Vagina (tissue), 2 donors: Measurements from ENCODE around the gene TFDP2.

ENCODE experiments used
- POLR2A ChIP-seq, 2 donors: fragments of 450-650 bp; IDR thresholded peaks; one replicate each; pipeline ENCODE4 v1.6.1; 2017; ENCODE audit warnings: antibody characterized with exemption in 2 of 2, mild to moderate bottlenecking in 2 of 2, moderate library complexity in 2 of 2
- POLR2AphosphoS5 ChIP-seq, 2 donors: sonication (generic); formaldehyde crosslinking; IDR thresholded peaks; one replicate each; pipeline ENCODE4 v1.9.0; 2017; ENCODE audit warnings: antibody characterized with exemption in 2 of 2, mild to moderate bottlenecking in 2 of 2, low read depth in 1 of 2; ENCODE audit not compliant: insufficient read depth in 1 of 2
- TF ChIP-seq, protein P1 (sequence below), 3 experiments: fragments of 450-650 bp in 2 of 3; fragments of 200-600 bp in 1 of 3; sonication (generic) in 1 of 3; IDR thresholded peaks; one replicate each; pipeline ENCODE4 v1.5.1; 2017 to 2019; ENCODE audit warnings: antibody characterized with exemption in 3 of 3, mild to moderate bottlenecking in 2 of 3, moderate library complexity in 2 of 3

DNA sequence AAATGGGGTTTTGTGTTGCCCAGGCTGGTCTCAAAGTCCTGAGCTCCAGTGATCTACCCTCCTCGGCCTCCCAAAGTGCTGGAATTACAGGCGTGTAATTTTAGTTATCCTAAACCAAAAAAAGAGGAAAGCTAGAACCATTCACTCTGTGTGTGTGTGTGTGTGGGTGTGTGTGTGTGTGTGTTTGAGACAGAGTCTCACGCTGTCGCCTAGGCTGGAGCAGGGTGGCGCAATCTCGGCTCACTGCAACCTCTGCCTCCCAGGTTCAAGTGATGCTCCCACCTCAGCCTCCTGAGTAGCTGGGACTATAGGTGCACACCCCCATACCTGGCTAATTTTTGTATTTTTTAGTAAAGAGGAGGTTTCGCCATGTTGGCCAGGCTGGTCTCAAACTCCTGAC lies 84.0 kb downstream of the TFDP2 start:
- TF ChIP-seq POLR2A (IDR thresholded peaks at IDR 0.05) (no peak), POLR2AphosphoS5 (IDR thresholded peaks at IDR 0.05; ENCODE audit: insufficient read depth in 1 of 2, low read depth in 1 of 2) (no peak)
- TF ChIP-seq, protein P1, sequence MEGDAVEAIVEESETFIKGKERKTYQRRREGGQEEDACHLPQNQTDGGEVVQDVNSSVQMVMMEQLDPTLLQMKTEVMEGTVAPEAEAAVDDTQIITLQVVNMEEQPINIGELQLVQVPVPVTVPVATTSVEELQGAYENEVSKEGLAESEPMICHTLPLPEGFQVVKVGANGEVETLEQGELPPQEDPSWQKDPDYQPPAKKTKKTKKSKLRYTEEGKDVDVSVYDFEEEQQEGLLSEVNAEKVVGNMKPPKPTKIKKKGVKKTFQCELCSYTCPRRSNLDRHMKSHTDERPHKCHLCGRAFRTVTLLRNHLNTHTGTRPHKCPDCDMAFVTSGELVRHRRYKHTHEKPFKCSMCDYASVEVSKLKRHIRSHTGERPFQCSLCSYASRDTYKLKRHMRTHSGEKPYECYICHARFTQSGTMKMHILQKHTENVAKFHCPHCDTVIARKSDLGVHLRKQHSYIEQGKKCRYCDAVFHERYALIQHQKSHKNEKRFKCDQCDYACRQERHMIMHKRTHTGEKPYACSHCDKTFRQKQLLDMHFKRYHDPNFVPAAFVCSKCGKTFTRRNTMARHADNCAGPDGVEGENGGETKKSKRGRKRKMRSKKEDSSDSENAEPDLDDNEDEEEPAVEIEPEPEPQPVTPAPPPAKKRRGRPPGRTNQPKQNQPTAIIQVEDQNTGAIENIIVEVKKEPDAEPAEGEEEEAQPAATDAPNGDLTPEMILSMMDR (IDR thresholded peaks at IDR 0.05) = no peak
